Cardiac muscle cell (in vitro differentiated cells and primary cell): ENCODE data around the gene LSM4. TPM values are rescaled to one million over a fixed set of nuclear protein-coding genes. Genes with fewer than 3 reads are reported as not detected.
A peak's percentile ranks its signal among the peaks of the same experiment; 100 is the strongest.

Experiments used
- DNase-seq, 2 donors: peaks; one replicate each; pipeline versions ENCODE4 v3.0.0 to v3.0.0-alpha.2; 2010 to 2017; ENCODE audit warnings: low read depth in 1 of 2, low spot score in 1 of 2
- H3K27ac ChIP-seq: fragments of 200-600 bp; sonication (generic); 2 replicates; pipeline ENCODE4 v1.5.1; 2016
- H3K27me3 ChIP-seq: fragments of 200-600 bp; sonication (generic); 2 replicates; pipeline ENCODE4 v1.6.0; 2016; ENCODE audit warnings: control low read depth
- H3K36me3 ChIP-seq: fragments of 200-600 bp; sonication (generic); 2 replicates; pipeline ENCODE4 v1.5.1; 2016; ENCODE audit warnings: control low read depth
- H3K4me1 ChIP-seq: fragments of 200-600 bp; sonication (generic); 2 replicates; pipeline ENCODE4 v1.8.1; 2017; ENCODE audit warnings: low read depth, mild to moderate bottlenecking, mixed run types
- H3K4me3 ChIP-seq: fragments of 200-600 bp; sonication (generic); 2 replicates; pipeline ENCODE4 v1.5.1; 2016; ENCODE audit warnings: mild to moderate bottlenecking
- H3K9me3 ChIP-seq: fragments of 200-600 bp; sonication (generic); 2 replicates; pipeline ENCODE4 v1.5.1; 2017; ENCODE audit warnings: low read depth, mild to moderate bottlenecking, control low read depth
- polyA plus RNA-seq: library from polyadenylated mRNA; unstranded; fragments of >200 nt; fragmentation: Nextera tagmentation; extraction: Ambion mirVana; gene quantifications from 2 replicates; pipeline ENCODE4 v1.2.1, GENCODE V29; 2016
- total RNA-seq: library from RNA; depleted of rRNA; stranded (reverse); fragments of >200 nt; gene quantifications from 2 replicates; pipeline ENCODE4 v1.2.3, GENCODE V29; 2016
- TF ChIP-seq, protein P1 (sequence below): IDR thresholded peaks from 2 replicates; pipeline ENCODE4 v1.5.1; 2012; ENCODE audit warnings: low read depth, mild to moderate bottlenecking, low read length

Gene LSM4
- total and polyA plus RNA-seq, 2 experiments from 2014 or later, result 418 to 493 TPM

DNA sequence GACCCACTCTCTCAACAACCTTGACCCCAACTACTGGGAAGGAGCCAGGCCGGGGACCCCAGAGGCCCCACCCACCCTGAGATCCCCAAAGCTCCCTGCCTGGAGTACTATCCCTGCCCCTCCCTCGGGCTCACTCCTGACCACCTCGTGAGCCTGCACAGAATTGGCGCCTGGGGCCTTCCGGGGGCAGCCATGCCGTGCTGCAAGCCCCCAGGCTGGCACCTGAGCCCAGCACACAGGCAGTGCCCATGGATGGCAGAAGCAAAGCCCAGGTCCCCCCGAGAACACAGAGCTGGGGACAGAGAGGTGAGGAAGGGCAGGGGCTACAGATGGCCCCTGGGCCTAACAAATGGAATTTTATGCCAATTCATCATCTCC is 13.9 kb downstream of the LSM4 start:
- peaks cover 9% of the 10 kb centered on the region for H3K36me3 ChIP-seq

DNA sequence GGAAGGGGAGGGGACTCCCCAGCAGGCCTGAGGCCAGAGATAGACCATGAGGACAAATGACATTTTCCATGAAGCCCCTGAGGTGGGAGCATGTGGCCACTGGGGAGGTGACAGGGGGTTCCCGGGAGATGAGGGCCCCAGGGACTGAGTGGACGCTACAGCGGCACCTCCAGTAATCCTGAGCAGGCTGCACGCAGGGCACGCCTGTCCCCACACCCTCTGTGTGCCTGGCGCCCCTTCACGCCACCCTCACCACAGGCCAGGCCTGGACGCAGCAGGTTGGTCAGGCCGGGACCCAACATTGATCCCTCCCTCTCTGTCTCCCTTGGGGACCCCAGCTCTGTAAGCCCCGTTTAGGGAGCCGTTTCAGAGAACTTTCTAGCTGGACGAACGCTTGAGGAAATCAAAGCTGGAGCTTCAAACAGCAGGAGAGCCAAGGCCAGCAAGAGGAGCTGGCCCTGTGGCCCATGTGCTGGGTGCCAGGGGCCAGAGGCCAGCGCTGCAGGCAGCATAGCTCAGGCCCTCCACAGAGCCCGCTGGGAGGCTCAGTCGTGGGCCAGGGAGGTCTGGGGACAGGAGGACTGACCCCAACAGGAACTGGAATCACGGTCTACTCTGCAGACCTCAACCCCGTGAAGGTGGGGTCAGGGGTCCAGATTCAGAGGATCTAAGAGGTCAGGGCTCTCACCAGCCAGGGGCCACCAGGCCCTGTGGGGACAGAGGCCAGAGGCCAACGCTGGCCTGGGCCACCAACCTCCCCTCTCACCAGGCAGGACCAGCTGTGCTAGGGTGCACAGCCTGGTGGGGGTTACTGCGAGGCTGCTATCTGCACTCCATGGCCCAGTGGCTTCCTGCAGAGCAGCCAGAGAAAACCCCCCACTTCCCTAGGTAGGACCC is 14.6 kb downstream of the LSM4 start:
- Histone ChIP-seq H3K4me1 (peaks cover 29% of the 10 kb centered on the region), H3K36me3 (peaks cover 9% of the 10 kb centered on the region)

More for the DNA sequence above, 13.9 kb downstream of the LSM4 start:
- TF ChIP-seq, protein P1, sequence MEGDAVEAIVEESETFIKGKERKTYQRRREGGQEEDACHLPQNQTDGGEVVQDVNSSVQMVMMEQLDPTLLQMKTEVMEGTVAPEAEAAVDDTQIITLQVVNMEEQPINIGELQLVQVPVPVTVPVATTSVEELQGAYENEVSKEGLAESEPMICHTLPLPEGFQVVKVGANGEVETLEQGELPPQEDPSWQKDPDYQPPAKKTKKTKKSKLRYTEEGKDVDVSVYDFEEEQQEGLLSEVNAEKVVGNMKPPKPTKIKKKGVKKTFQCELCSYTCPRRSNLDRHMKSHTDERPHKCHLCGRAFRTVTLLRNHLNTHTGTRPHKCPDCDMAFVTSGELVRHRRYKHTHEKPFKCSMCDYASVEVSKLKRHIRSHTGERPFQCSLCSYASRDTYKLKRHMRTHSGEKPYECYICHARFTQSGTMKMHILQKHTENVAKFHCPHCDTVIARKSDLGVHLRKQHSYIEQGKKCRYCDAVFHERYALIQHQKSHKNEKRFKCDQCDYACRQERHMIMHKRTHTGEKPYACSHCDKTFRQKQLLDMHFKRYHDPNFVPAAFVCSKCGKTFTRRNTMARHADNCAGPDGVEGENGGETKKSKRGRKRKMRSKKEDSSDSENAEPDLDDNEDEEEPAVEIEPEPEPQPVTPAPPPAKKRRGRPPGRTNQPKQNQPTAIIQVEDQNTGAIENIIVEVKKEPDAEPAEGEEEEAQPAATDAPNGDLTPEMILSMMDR, result no peak
- no peak overlapping the region for H3K4me3 ChIP-seq
- no peak for DNase-seq
- H3K9me3 ChIP-seq, result no peaks in the 10 kb centered on the region
- H3K27me3 ChIP-seq, result no peaks in the 10 kb centered on the region
- peaks cover 23% of the 10 kb centered on the region for H3K4me1 ChIP-seq
- H3K27ac ChIP-seq, result no peak overlapping the region

DNA sequence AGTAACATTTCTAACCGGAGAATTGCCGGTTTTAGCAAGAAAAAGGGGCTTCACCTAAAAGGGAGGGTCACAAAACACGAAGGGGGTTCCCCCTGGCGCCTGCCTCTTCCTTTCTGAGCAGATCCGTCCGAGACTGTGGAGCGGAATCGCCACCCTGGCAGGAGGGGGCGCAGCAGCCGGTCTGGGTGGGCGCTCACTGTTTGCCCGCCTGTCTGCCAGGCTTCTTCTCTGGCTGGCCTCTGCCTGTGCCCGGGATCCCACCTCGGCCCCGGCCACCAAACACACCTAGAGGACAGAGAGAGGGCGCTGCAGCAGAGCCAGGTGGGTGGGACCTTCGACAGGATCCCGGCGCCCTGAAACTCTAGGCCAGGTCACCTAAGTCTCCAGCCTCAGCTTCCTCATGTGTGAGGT is 15.6 kb downstream of the LSM4 start:
- peaks cover 9% of the 10 kb centered on the region for H3K36me3 ChIP-seq
- DNase-seq, result no peak
- no peak overlapping the region for H3K4me3 ChIP-seq
- H3K4me1 ChIP-seq, result peaks cover 29% of the 10 kb centered on the region
- no peak overlapping the region for H3K27ac ChIP-seq
- H3K27me3 ChIP-seq, result no peaks in the 10 kb centered on the region
- no peaks in the 10 kb centered on the region for H3K9me3 ChIP-seq
- TF ChIP-seq, protein P1, result no peak

More for the DNA sequence above, 14.6 kb downstream of the LSM4 start:
- Histone ChIP-seq H3K4me3 (no peak overlapping the region), H3K27me3 (no peaks in the 10 kb centered on the region), H3K9me3 (no peaks in the 10 kb centered on the region), H3K27ac (no peak overlapping the region)
- TF ChIP-seq, protein P1, result no peak
- DNase-seq, result no peak

DNA sequence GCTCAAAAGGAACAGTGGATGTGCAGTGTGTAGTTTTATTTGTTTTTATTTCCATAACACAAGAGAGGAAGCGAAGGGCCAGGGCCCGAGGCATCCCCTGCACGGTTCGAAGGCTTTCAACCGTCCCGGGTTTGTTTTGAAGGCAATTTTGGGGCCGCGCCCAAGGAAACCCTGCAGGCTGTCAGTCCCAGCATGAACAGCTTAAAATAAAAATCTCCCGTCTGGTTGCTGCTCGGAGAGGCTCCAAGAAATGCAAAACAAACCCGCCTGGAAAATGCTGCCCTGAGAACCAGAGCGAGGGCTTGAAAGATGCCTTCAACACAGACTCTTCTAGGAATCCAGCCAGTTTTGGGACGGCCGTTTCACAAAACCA is 16.0 kb downstream of the LSM4 start:
- TF ChIP-seq, protein P1, result no peak
- Histone ChIP-seq H3K9me3 (no peaks in the 10 kb centered on the region), H3K27me3 (no peaks in the 10 kb centered on the region), H3K36me3 (peaks cover 9% of the 10 kb centered on the region), H3K4me3 (no peak overlapping the region), H3K4me1 (peaks cover 26% of the 10 kb centered on the region), H3K27ac (no peak overlapping the region)
- no peak for DNase-seq

DNA sequence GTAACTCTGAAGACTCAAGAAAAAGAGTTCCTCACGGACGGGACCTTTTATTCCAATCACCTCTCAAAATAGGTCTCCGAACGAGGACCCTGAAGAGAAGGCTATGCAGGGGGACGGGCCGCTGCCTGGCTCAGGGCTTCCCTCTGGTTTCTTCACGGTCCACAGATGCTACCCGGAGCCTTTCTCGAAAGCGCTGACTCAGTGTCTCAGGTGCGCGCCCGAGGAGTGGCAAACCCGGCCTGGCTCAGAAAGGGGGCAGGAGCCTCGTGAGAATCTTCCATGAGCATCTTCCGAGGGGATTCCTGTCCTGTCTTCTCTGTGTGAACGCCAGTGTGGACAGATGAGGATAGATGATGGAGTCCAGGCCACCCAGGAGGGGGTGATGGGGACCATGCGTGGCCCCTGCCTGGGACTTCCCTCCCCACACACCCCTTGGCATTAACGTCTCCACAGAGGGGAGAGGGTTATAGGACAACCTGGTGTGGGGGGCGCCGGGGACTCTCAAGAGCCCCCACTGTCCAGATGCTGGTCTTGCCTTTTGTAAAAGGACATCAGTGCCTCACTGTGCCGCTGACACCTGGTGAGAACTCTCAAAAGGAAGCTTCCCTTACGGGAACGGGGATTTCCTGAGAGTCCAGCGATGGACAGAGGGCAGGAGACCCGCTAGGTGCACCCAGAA is 16.5 kb downstream of the LSM4 start:
- H3K9me3 ChIP-seq, result no peaks in the 10 kb centered on the region
- peaks cover 21% of the 10 kb centered on the region for H3K4me1 ChIP-seq
- H3K4me3 ChIP-seq, result no peak overlapping the region
- TF ChIP-seq, protein P1, result no peak
- DNase-seq, result no peak
- peaks cover 9% of the 10 kb centered on the region for H3K36me3 ChIP-seq
- H3K27me3 ChIP-seq, result no peaks in the 10 kb centered on the region
- peak overlapping the region; percentile 95 for H3K27ac ChIP-seq
